CD4-positive, alpha-beta T cell treated with Interleukin-15 for 1 hour (primary cell): ENCODE data around the gene GTF2A1L.

Experiments used
- DNase-seq: peaks from one replicate; pipeline ENCODE4 v3.0.0-alpha.2; 2020

The GTF2A1L gene

GRCh38 chr2:48709096-48710034, 91.7 kb downstream of the GTF2A1L start:
- no peak for DNase-seq

- no peak for DNase-seq
Measured at GRCh38 chr2:48711343-48711742, 93.7 kb downstream of the GTF2A1L start.

- no peak for DNase-seq
Measured at GRCh38 chr2:48712151-48712550, 94.5 kb downstream of the GTF2A1L start.

- no peak for DNase-seq
Measured at GRCh38 chr2:48713647-48714046, 96.0 kb downstream of the GTF2A1L start.

GRCh38 chr2:48714245-48714644, 96.6 kb downstream of the GTF2A1L start:
- DNase-seq, result no peak

- no peak for DNase-seq
Measured at GRCh38 chr2:48715042-48715899, 97.6 kb downstream of the GTF2A1L start.

GRCh38 chr2:48715956-48716355, 98.3 kb downstream of the GTF2A1L start:
- DNase-seq, result no peak

- no peak for DNase-seq
Measured at GRCh38 chr2:48717846-48718245, 100.2 kb downstream of the GTF2A1L start.

- DNase-seq, result no peak
Measured at GRCh38 chr2:48719480-48720177, 102.0 kb downstream of the GTF2A1L start.

- no peak for DNase-seq
Measured at GRCh38 chr2:48721158-48721557, 103.5 kb downstream of the GTF2A1L start.

- no peak for DNase-seq
Measured at GRCh38 chr2:48722391-48722790, 104.7 kb downstream of the GTF2A1L start.

GRCh38 chr2:48723129-48723528, 105.5 kb downstream of the GTF2A1L start:
- no peak for DNase-seq

- DNase-seq, result no peak
Measured at GRCh38 chr2:48724278-48724677, 106.6 kb downstream of the GTF2A1L start.

- DNase-seq, result no peak
Measured at GRCh38 chr2:48725696-48726494, 108.2 kb downstream of the GTF2A1L start.

GRCh38 chr2:48727560-48727959, 109.9 kb downstream of the GTF2A1L start:
- DNase-seq, result no peak

GRCh38 chr2:48728295-48728694, 110.6 kb downstream of the GTF2A1L start:
- DNase-seq, result no peak

- no peak for DNase-seq
Measured at GRCh38 chr2:48728840-48729239, 111.2 kb downstream of the GTF2A1L start.
